RWPE1 (cell line): ENCODE data around the gene RARA.

Experiments
- CTCF ChIA-PET: fragments of 350-600 bp; sonication (Branson Sonifier 250); formaldehyde crosslinking; extraction: SDS; loops from one replicate; lab custom pipeline; 2021; lab: Yijun Ruan, JAX
- POLR2A ChIA-PET: fragments of 400-600 bp; formaldehyde crosslinking; extraction: SDS; loops from one replicate; lab custom pipeline; 2020; ENCODE audit warnings: antibody characterized with exemption; ENCODE audit not compliant: low non-redundant PET; lab: Yijun Ruan, JAX
- DNase-seq: peaks from one replicate; pipeline ENCODE4 v3.0.0; 2012; ENCODE audit warnings: low spot score
- H3K27ac ChIP-seq: fragments of 450-650 bp; 2 replicates; pipeline ENCODE4 v1.5.1; 2017
- CTCF ChIP-seq: fragments of 450-650 bp; conservative IDR thresholded peaks from 2 replicates; pipeline ENCODE4 v1.5.1; 2017; ENCODE audit warnings: low read depth, mild to moderate bottlenecking

Gene RARA

DNA sequence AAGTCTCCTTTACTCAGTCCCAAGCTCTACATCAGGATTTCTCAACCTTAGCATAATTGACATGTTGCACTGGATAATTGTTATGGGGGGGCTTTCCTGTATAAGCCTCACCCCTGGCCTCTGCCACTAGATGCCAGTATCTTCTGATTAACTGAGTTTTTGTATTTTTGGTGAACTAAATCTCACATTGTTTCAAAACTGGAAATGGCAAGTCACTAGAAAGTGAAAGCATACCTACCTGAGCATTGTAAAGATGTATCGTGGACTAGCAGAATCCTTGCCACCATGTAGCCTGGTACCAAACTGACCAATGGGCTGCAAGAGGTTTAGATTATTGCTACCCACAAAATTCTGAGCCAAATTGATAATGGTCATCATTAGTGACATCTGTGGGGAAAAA lies 93.7 kb downstream of the RARA start:
- no peak overlapping the region for H3K27ac ChIP-seq
- CTCF ChIA-PET = no interaction called here
- TF ChIP-seq CTCF = no peak
- POLR2A ChIA-PET = no interaction called here
- DNase-seq = no peak

DNA sequence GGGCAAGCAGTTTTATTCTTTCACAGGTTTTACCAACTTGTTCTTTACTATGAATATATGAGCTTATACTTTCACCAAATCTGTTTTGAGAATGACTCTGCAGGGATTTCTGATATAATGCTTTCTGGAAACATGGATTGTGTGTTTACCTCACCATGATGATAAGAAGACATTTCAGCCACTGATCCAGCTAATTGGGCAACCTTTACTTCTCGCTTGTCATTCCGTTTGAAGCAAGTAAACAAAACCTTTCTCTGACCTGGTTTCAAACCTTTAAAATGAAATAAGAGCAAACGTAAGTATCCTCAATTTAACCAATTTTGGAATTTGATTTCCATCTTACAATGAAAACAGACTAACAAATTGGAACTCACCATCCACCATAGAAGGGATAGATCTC lies 95.0 kb downstream of the RARA start:
- CTCF ChIA-PET = no interaction called here

More for the DNA sequence above, 95.0 kb downstream of the RARA start:
- TF ChIP-seq CTCF = no peak
- POLR2A ChIA-PET = no interaction called here
- no peak overlapping the region for H3K27ac ChIP-seq
- no peak for DNase-seq
